22Rv1 (cell line): Measurements from ENCODE around the gene RBM44.
A peak's percentile ranks its signal among the peaks of the same experiment; 100 is the strongest.
"Not testable (repeated sequence)": the region's sequence is repeated elsewhere in the genome, so short reads cannot be mapped to it uniquely, and the experiment has no call there.

ENCODE experiments used
- H3K27ac ChIP-seq: fragments of 450-650 bp; 2 replicates; pipeline ENCODE4 v1.5.1; 2017
- CTCF ChIP-seq: fragments of 450-650 bp; IDR thresholded peaks from 2 replicates; pipeline ENCODE4 v1.5.1; 2017; ENCODE audit warnings: mild to moderate bottlenecking
- ZFX ChIP-seq: fragments of 450-650 bp; IDR thresholded peaks from 2 replicates; pipeline ENCODE4 v1.6.1; 2017; ENCODE audit warnings: antibody characterized with exemption, borderline replicate concordance

The RBM44 gene

GRCh38 chr2:237827421-237827987, 28.9 kb downstream of the RBM44 start:
- no peak overlapping the region for H3K27ac ChIP-seq
- TF ChIP-seq ZFX (no peak), CTCF (no peak)

GRCh38 chr2:237830522-237830921, 31.9 kb downstream of the RBM44 start:
- H3K27ac ChIP-seq = no peak overlapping the region
- TF ChIP-seq ZFX (no peak), CTCF (no peak)

GRCh38 chr2:237833546-237833945, 35.0 kb downstream of the RBM44 start:
- H3K27ac ChIP-seq = no peak overlapping the region
- TF ChIP-seq CTCF (no peak), ZFX (no peak)

GRCh38 chr2:237835372-237835771, 36.8 kb downstream of the RBM44 start:
- no peak for TF ChIP-seq ZFX
- no peak for TF ChIP-seq CTCF
- no peak overlapping the region for H3K27ac ChIP-seq

GRCh38 chr2:237841051-237841450, 42.5 kb downstream of the RBM44 start:
- no peak for TF ChIP-seq CTCF
- no peak for TF ChIP-seq ZFX
- H3K27ac ChIP-seq = no peak overlapping the region

GRCh38 chr2:237848940-237849339, 50.4 kb downstream of the RBM44 start:
- not testable (repeated sequence) for H3K27ac ChIP-seq

- no peak for TF ChIP-seq CTCF
- no peak for TF ChIP-seq ZFX
- H3K27ac ChIP-seq = peak overlapping the region; percentile 52
Measured at GRCh38 chr2:237854295-237854694, 55.7 kb downstream of the RBM44 start.

- H3K27ac ChIP-seq = peak overlapping the region; percentile 100; the same call in 1 of the 2 replicates
- no peak for TF ChIP-seq ZFX
- TF ChIP-seq CTCF = no peak
Measured at GRCh38 chr2:237857791-237858190, 59.2 kb downstream of the RBM44 start.
